Cerebellar nuclear complex (tissue), 1 donor: ENCODE results near the gene PAF1.
"Not testable (repeated sequence)": the region's sequence is repeated elsewhere in the genome, so short reads cannot be mapped to it uniquely, and the experiment has no call there.

Experiments used
- DNase-seq, 2 experiments: peaks; one replicate each; lab custom pipeline; 2025; lab: John Stamatoyannopoulos, UW

Gene PAF1

DNA sequence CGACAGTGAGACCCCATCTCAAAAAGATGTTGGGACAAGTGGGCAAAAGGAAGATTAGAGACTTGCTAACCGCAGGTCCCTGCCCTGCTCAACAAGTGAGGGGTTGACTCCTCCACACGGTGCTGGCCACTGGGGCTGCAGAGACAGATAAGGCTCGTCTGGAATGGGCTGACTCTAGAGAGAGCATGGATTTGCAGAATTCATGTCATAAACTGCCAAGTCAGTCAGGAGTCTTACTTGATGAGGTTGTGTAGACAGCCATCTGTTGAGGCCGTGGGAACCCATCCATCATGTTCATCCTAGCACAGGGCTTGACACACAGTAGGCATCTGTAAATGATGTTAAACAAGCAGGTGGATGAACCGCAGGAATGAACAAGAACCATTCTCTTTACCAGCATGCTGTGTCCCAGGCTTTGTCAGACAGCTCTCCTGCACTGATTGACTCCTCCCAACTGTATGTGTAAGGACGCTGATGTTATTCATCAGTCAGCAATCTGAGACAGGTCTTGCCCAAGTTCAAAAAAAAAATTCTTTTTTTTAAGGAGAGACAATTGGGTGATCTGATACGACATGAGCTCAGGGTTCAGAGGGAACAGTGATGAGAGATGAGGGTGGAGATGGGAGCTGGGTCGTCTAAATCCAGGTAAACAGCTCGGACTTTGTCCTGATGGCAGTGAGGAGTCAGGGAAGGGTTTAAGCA is 8.8 kb downstream of the PAF1 start:
- no peak for DNase-seq

DNA sequence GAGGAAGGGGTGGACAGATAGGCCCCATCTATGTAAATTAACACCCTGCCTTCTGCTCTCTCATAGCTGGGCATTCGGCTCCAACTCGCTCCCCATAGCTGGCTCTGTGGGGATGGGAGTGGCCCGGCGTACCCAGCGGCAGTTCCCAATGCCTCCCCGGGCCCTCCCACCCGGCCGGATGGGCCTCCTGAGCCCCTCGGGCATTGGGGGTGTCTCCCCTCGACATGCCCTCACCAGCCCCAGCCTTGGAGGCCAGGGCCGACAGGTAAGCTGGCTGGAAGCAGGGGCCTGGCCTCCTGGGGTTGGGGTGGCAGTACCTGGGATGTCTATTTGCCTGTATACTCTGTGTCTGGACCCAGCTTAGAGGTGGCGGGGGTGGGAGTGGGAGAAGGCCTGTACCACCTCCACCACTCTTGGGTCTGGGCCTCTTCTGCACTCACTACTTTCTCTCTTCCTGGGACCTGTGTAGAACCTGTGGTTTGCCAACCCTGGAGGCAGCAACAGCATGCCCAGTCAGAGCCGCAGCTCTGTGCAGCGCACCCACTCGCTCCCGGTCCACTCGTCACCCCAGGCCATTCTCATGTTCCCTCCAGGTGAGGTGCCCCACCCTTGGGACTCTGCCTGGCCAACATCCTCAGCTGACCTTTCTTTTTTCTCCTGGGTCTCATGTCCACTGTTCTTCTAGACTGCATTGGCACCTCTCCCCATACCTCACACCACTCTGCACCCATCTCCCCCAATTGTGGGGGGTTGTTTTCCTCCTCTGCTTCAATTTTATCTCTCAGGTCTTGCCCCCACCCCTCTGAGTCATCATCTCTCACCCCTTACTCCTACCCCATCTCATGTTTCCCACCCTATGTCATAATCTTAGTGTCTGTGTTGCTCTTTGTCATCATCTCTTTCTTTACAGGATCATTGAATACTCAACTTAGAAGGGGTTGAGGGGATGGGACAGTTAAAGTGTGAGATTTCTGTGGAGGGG is 10.1 kb downstream of the PAF1 start:
- DNase-seq = no peak

DNA sequence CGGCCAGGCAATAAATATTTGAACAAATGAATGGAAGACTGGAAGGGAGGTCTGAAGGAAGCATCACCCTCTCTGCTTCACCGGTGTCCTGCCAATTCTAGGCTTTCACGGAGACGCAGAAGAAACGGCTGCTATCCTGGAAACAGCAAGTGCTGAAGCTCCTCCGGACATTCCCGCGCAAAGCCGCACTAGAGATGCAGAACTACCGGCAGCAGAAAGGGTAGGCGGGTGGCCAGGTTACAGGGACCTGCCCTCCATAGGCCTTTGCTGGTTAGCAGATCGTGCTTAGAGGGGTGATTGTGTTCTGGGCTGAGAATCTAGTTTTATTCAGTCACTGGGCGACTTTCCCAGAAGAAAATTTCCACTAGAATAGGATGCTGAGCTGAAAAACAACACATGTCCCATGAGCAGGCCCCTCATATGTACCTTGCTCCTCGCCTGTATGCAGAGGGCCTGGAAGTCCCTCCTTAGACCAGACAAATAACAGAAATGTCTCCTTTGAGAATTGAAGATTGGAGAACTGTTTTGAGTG is 11.0 kb downstream of the PAF1 start:
- no peak for DNase-seq

DNA sequence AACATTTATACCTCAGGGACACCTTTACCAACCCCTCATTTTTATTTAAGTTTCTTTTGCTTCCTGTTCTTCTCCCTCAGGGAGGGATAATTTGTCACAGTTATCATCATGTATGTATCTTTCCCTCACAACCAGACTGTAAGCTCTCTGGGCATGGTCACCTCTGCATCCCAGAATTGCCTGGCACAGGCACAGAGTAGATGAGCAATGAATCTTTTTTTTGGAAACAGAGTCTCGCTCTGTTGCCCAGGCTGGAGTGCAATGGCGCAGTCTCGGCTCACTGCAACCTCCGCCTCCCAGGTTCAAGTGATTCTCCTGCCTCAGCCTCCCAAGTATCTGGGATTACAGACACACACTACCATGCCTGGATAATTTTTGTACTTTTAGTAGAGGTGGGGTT is 11.5 kb downstream of the PAF1 start:
- DNase-seq = not testable (repeated sequence)

DNA sequence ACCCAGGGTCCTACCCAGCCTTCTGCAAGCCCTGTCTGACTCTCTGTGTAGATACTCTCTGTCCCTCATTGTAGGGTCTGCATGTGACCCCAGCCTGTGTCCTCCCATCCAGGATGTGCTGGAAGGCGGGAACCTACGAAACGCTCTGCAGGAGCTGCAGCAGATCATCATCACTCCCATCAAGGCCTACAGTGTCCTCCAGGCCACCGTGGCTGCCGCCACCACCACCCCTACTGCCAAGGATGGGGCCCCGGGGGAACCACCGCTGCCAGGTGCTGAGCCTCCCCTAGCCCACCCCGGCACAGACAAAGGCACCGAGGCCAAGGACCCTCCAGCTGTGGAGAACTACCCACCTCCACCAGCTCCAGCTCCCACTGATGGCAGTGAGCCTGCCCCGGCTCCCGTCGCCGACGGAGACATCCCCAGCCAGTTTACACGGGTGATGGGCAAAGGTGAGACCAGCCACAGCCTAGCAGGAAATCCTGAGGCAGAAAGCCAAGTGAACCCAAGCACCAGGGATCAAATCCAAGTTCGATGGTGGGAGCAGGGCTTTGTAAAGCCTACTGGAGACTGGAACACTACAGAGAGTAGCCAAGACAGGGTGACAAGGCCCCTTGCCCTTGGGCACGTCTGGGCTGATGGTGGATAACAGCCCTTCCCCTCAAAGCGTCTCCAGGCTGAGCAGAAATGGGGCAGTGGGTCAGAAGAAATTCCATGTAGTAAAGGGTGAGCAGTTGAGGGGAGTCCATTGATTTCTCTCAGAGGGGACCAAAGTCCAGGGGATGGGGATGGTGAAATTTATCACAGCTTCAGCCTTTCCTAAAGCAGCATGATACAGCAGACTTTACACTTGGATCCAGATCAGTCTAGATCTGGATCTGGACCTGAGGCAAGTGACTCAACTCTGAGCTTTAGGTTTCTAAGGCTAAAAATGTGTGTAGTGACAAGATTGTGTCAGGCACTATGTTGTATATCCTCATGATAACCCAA is 13.2 kb downstream of the PAF1 start:
- no peak for DNase-seq

GRCh38 chr19:39375929-39376328 is 15.0 kb downstream of the PAF1 start:
- no peak for DNase-seq

GRCh38 chr19:39372941-39373340 is 18.0 kb downstream of the PAF1 start:
- no peak for DNase-seq

DNA sequence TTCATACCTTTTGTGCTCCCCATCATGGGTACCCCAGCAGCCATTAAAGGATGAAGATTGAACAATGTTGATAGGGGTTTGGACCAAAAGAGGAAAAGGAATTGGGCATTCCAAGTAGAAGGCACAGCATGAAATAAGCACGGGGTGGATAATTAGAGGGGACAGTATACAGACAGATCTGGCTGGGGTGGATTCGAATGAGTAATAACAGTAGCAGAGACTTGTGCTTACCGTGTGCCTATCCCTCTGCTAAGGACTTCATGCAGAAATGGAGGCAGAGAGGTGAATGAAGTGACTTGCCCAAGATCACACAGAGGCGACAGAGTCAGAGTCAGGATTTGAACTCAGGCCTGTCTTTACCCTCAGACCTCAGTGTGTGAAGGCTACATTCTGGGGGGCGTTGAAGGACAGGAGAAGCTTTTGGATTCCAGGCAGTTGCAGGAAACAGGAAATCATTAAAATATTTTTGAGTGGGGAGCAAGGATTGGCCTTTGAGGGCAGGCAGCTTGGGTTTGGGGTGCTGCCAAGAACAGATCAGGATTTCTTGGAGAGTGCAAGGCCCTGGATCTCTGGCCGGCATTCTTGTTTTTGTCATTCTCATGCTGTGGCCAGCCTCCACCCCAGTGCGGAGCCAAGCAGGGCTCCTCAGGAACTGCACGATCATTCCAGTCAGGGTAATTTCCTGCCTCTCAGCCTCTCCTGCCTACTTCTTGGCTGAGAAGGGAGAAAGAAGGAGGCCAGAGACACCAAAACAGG is 18.7 kb downstream of the PAF1 start:
- no peak for DNase-seq

- DNase-seq = no peak
Observed at GRCh38 chr19:39370735-39371134, 20.2 kb downstream of the PAF1 start.

GRCh38 chr19:39369200-39369599 is 21.7 kb downstream of the PAF1 start:
- no peak for DNase-seq

DNA sequence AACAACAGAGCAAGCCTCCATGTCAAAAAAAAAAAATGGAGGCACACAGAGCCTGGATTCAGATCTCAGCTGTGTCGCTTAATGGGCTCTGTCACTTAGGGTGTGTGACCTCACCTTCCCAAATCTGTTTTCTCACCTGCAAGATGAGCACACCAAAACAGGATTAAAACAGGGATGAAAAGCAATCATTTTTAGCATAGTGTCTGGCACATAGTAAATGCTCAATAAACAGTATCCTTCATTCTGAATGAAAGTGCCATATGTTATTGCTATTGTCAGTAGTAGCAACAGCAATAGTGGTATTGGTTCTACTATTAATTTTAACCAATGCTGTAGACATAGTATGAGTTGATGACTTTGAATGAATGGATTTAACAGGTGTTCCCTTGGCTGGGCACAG is 25.4 kb downstream of the PAF1 start:
- DNase-seq = no peak

DNA sequence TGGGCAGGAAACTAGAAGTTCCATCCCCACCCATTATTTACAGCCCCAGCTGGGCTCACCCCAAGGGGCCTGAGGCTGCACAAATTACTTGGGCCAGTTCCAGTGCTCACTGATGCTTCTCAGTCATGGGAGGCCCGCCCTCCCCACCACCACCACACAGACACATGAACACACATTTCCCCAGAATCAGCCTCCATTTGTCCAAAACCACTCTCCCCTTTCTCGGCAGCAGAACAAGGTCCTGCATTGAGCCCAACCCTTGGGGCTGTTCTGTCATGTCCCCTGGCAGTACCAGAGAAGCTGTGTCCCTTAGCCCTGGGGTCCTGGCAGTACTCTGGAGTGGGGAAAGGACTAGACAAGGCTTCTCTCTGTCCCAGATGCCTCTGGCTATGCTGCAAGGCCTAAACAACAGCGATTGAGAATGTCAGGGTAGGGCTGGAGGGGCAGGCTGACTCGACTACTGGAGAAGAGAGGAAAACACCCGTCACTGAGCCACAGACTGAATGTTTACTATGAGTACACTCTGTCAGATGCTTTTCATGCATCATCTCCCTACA is 26.9 kb downstream of the PAF1 start:
- DNase-seq = no peak

- no peak for DNase-seq
Observed at GRCh38 chr19:39362682-39363657, 27.9 kb downstream of the PAF1 start.

DNA sequence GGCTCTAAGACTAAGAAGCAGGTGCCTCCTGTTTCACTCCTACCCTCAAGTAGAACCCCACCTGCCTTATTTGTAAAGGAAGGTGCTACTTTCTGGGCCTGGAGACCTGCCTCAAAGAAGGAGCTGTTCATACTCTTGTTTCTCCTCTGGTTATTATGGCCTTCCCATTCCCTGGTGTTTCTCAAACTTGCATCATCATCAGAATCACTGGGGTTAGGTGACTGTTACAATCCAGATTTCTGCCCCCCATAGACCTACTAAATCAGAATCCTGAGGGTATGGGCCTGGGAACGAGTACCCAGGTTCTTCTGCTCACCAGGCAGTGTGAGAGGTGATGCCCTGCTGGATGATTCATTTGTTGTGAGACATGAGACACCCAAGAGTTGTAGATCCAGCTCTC is 30.3 kb downstream of the PAF1 start:
- no peak for DNase-seq

DNA sequence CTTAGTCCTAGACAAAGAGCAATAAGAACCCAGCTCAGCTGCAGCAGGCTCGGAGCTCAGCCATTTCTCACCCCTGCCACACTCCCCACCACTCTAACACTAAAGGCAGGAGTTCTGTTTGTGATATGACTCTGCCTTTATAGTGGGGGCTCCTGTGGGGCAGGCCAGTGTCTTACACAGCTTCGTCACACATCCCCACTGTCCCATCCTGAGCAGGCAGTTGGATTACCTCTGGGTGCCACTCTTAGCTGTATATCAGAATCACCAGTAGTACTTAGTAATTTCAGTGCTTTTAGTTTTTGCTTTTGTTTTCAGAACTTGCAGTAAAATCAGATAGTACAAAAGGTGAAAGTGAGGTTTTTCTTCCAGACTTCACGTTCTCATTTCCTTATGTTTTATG is 31.9 kb downstream of the PAF1 start:
- DNase-seq = no peak

- no peak for DNase-seq
Observed at GRCh38 chr19:39356647-39357046, 34.3 kb downstream of the PAF1 start.

- DNase-seq = no peak
Observed at GRCh38 chr19:39356073-39356472, 34.8 kb downstream of the PAF1 start.

DNA sequence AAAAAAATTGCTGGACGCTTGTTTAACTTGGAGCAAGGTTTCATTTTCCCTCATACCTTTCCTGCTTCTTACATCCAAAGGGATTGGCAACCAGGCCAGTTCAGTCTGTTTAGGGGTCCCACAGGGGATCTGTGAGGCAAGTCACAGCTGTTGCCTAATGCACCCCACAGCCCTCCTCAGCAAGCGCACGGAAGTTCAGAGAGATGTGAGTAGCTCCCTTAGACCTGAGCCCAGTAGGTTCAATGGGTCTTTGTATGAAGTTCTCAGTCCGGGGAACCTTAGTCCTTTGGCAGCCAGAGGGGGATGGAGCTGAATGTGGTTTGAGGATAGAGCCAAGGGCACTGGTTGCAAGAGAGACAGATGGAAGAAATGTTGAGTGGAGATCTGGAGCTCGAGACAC is 35.7 kb downstream of the PAF1 start:
- DNase-seq = no peak
